Vagina (tissue), 2 donors: Measurements from ENCODE around the gene RGS6.

ENCODE experiments used
- POLR2A ChIP-seq, 2 donors: fragments of 450-650 bp; IDR thresholded peaks; one replicate each; pipeline ENCODE4 v1.6.1; 2017; ENCODE audit warnings: antibody characterized with exemption in 2 of 2, mild to moderate bottlenecking in 2 of 2, moderate library complexity in 2 of 2
- POLR2AphosphoS5 ChIP-seq, 2 donors: sonication (generic); formaldehyde crosslinking; IDR thresholded peaks; one replicate each; pipeline ENCODE4 v1.9.0; 2017; ENCODE audit warnings: antibody characterized with exemption in 2 of 2, mild to moderate bottlenecking in 2 of 2, low read depth in 1 of 2; ENCODE audit not compliant: insufficient read depth in 1 of 2
- TF ChIP-seq, protein P1 (sequence below), 3 experiments: fragments of 450-650 bp in 2 of 3; fragments of 200-600 bp in 1 of 3; sonication (generic) in 1 of 3; IDR thresholded peaks; one replicate each; pipeline ENCODE4 v1.5.1; 2017 to 2019; ENCODE audit warnings: antibody characterized with exemption in 3 of 3, mild to moderate bottlenecking in 2 of 3, moderate library complexity in 2 of 3

DNA sequence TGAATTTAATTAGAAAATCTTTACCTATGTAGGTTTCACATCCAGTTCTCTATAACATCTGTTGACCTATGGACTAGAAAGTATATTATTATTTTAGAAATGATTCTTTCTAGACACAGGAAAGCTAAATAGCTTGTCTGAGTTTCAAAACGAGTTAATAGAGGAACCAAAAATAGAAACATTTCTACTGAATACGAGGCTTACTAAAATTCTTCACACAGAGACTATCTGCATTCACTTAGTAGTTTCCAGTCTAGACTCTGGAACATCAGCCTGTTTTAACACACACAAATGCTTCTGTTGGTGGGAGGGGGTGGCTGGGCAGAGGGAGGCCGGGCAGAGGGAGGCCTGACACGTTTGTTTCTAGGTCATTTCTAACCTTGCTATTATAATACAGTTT lies 29.7 kb downstream of the RGS6 start:
- TF ChIP-seq POLR2AphosphoS5 (IDR thresholded peaks at IDR 0.05; ENCODE audit: insufficient read depth in 1 of 2, low read depth in 1 of 2): no peak
- TF ChIP-seq, protein P1, sequence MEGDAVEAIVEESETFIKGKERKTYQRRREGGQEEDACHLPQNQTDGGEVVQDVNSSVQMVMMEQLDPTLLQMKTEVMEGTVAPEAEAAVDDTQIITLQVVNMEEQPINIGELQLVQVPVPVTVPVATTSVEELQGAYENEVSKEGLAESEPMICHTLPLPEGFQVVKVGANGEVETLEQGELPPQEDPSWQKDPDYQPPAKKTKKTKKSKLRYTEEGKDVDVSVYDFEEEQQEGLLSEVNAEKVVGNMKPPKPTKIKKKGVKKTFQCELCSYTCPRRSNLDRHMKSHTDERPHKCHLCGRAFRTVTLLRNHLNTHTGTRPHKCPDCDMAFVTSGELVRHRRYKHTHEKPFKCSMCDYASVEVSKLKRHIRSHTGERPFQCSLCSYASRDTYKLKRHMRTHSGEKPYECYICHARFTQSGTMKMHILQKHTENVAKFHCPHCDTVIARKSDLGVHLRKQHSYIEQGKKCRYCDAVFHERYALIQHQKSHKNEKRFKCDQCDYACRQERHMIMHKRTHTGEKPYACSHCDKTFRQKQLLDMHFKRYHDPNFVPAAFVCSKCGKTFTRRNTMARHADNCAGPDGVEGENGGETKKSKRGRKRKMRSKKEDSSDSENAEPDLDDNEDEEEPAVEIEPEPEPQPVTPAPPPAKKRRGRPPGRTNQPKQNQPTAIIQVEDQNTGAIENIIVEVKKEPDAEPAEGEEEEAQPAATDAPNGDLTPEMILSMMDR (IDR thresholded peaks at IDR 0.05): no peak
- TF ChIP-seq POLR2A (IDR thresholded peaks at IDR 0.05): no peak
